B cell (primary cell): ENCODE results near the gene LAMP2. TPM values are rescaled to one million over a fixed set of nuclear protein-coding genes. Genes with fewer than 3 reads are reported as not detected.
"Not testable (repeated sequence)": the region's sequence is repeated elsewhere in the genome, so short reads cannot be mapped to it uniquely, and the experiment has no call there.

Experiments
- ATAC-seq: fragments of 200-7000 bp; cut with Tn5 transposase; one replicate; pipeline ENCODE4 v1.10.0; 2021; ENCODE audit warnings: low read depth, mild to moderate bottlenecking, moderate number of reproducible peaks, moderate library complexity
- CTCF ChIA-PET: fragments of 350-600 bp; sonication (Branson Sonifier 250); formaldehyde crosslinking; loops from one replicate; lab custom pipeline; 2021; ENCODE audit warnings: antibody characterized with exemption, inconsistent platforms; lab: Charles Lee
- POLR2A ChIA-PET: fragments of 350-600 bp; sonication (Branson Sonifier 250); formaldehyde crosslinking; loops from one replicate; lab custom pipeline; 2021; ENCODE audit warnings: antibody characterized with exemption; lab: Charles Lee
- DNase-seq: peaks from one replicate; pipeline ENCODE4 v3.0.0; 2013
- H2AFZ ChIP-seq: 2 replicates; pipeline ENCODE4 v1.6.1; 2012; ENCODE audit warnings: mild to moderate bottlenecking, low read depth, low read length; ENCODE audit not compliant: insufficient read depth, poor library complexity, severe bottlenecking
- H3K27ac ChIP-seq, 2 donors: 1 replicate in 1 of 2; 2 replicates in 1 of 2; pipeline ENCODE4 v1.5.1; 2012 to 2013; ENCODE audit warnings: low read length in 2 of 2, mild to moderate bottlenecking in 2 of 2, moderate library complexity in 1 of 2
- H3K27me3 ChIP-seq, 4 experiments: fragments of 200-600 bp in 1 of 4; sonication (generic) in 1 of 4; replicated peaks in 1 of 4; 1 replicate in 2 of 4; 2 replicates in 2 of 4; pipeline versions ENCODE4 v1.6.1 to v1.7.0; 2013 to 2016; ENCODE audit warnings: low read length in 3 of 4, mild to moderate bottlenecking in 2 of 4, mixed read lengths in 1 of 4, moderate library complexity in 1 of 4; ENCODE audit not compliant: insufficient read depth in 4 of 4, control insufficient read depth in 3 of 4; ENCODE audit errors: control extremely low read depth in 1 of 4
- H3K36me3 ChIP-seq, 2 experiments: replicated peaks in 1 of 2; 1 replicate in 1 of 2; 2 replicates in 1 of 2; pipeline versions ENCODE4 v1.6.1 to v1.7.1; 2013; ENCODE audit warnings: low read length in 1 of 2; ENCODE audit not compliant: insufficient read depth in 2 of 2, control insufficient read depth in 1 of 2; ENCODE audit errors: control extremely low read depth in 1 of 2, extremely low read depth in 1 of 2
- H3K4me1 ChIP-seq, 2 donors: fragments of 200-600 bp in 1 of 2; sonication (generic) in 1 of 2; 1 replicate in 1 of 2; 2 replicates in 1 of 2; pipeline versions ENCODE4 v1.5.1 to v1.6.1; 2013 to 2017; ENCODE audit warnings: low read length in 2 of 2; ENCODE audit not compliant: control insufficient read depth in 2 of 2, insufficient read depth in 2 of 2
- H3K4me2 ChIP-seq: replicated peaks from 2 replicates; pipeline ENCODE3; 2012; ENCODE audit warnings: mild to moderate bottlenecking, low read depth, low read length; ENCODE audit not compliant: poor library complexity, severe bottlenecking
- H3K4me3 ChIP-seq, 5 experiments: fragments of 200-600 bp in 1 of 5; sonication (generic) in 1 of 5; 1 replicate in 3 of 5; 2 replicates in 2 of 5; pipeline versions ENCODE4 v1.5.1 to v1.7.0; 2011 to 2016; ENCODE audit warnings: low read length in 4 of 5, mild to moderate bottlenecking in 4 of 5, low read depth in 2 of 5, control low read depth in 1 of 5, moderate library complexity in 1 of 5; ENCODE audit not compliant: insufficient read depth in 1 of 5; ENCODE audit errors: control extremely low read depth in 1 of 5, extremely low read depth in 1 of 5
- H3K79me2 ChIP-seq: fragments of 200-600 bp; sonication (generic); one replicate; pipeline ENCODE4 v1.6.0; 2016; ENCODE audit warnings: low read length; ENCODE audit not compliant: control insufficient read depth, insufficient read depth
- H3K9ac ChIP-seq: fragments of 200-600 bp; sonication (generic); 2 replicates; pipeline ENCODE4 v1.6.1; 2017; ENCODE audit warnings: mild to moderate bottlenecking, low read length, moderate library complexity
- H3K9me3 ChIP-seq, 3 donors: one replicate each; pipeline versions ENCODE4 v1.6.1 to v1.7.1; 2013; ENCODE audit warnings: low read length in 2 of 3; ENCODE audit not compliant: control insufficient read depth in 2 of 3, insufficient read depth in 1 of 3; ENCODE audit errors: control extremely low read depth in 1 of 3
- H4K20me1 ChIP-seq: 2 replicates; pipeline ENCODE4 v1.6.0; 2012; ENCODE audit warnings: mild to moderate bottlenecking, low read length; ENCODE audit not compliant: insufficient read depth, control insufficient read depth, poor library complexity, severe bottlenecking
- H3K27ac Mint-ChIP-seq: one replicate; pipeline ENCODE4 v1.8.0; 2021; ENCODE audit warnings: mixed read lengths
- H3K27me3 Mint-ChIP-seq: one replicate; pipeline ENCODE4 v1.8.0; 2021; ENCODE audit warnings: mixed read lengths
- H3K4me1 Mint-ChIP-seq: one replicate; pipeline ENCODE4 v1.8.0; 2021; ENCODE audit warnings: mixed read lengths
- H3K4me3 Mint-ChIP-seq: one replicate; pipeline ENCODE4 v1.8.0; 2021; ENCODE audit warnings: mixed read lengths
- H3K9me3 Mint-ChIP-seq: one replicate; pipeline ENCODE4 v1.8.0; 2022; ENCODE audit warnings: mixed read lengths; ENCODE audit not compliant: insufficient read depth
- EZH2 ChIP-seq: IDR thresholded peaks from 2 replicates; pipeline ENCODE4 v1.6.1; 2012; ENCODE audit warnings: borderline replicate concordance, low read depth, mild to moderate bottlenecking, moderate library complexity, low read length; ENCODE audit not compliant: insufficient read depth, poor library complexity, severe bottlenecking
- WGBS: methylation state at CpG from one replicate; pipeline ENCODE4 v1.1.5; 2013; ENCODE audit warnings: missing lambda C conversion rate; ENCODE audit not compliant: insufficient coverage; 5-methylcytosine and 5-hydroxymethylcytosine counted together
- intact Hi-C: fragments of 100-400 bp; cut with micrococcal nuclease; formaldehyde crosslinking; loops from one replicate; pipeline ENCODE4 v1.10.0; 2022
- polyA plus RNA-seq: library from polyadenylated mRNA; depleted of rRNA; stranded (reverse); fragments of >200 nt; gene quantifications from 2 replicates; pipeline ENCODE4 v1.2.3, GENCODE V29; 2012
- total RNA-seq, 2 donors: library from RNA; stranded (reverse); fragments of 120-200 nt in 1 of 2; gene quantifications; 1 replicate in 1 of 2; 2 replicates in 1 of 2; pipeline versions ENCODE4 v1.2.3 to v1.2.4, GENCODE V29; 2013 to 2022
- TF ChIP-seq, protein P1 (sequence below): fragments of 200-600 bp; IDR thresholded peaks from one replicate; pipeline ENCODE4 v1.8.0; 2022; ENCODE audit warnings: antibody characterized with exemption, mild to moderate bottlenecking

The LAMP2 gene
- total and polyA plus RNA-seq, 2 donors (not counting 1 experiment from before 2014, with no cell fraction given): 11.2 to 37.1 TPM

DNA sequence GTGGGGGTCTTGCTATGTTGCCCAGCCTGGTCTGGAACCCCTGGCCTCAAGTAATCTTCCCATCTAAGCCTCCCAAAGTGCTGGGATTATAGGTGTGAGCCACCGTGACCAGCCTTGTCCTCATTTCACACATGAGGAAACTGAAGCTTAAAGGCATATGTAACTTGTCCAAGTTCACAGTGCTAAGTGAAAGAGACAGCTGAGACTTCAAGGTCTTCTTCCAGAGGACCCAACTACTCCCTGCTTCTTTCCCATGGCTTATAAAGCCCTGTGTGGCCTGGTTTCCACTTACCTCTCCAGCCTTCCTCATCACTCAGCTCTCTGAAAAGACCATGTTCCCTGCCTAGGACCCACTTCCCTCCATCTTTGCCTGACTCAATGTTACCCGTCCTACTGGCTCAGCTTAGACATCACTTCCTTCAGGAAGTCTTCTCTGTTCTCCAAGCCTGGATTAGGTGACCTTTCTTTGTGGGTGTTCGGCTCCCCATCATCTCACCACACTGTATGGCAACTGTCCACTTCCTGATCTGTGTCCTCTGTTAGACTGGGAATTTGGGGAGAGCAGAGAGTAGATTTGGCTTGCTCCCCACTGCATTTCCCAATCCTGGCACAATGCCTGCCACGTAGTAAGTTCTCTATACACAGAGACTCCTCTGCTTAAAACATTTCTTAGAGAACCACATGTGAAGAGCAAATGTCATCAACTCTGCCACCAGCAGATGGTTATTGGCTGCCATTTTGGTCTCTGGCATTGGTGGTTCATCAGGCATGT, 30.4 kb upstream of the LAMP2 start:
- no CpG with 5 or more reads among the region's 4 CpGs for WGBS
- ATAC-seq: no peak
- no peaks in the 10 kb centered on the region for H3K27me3 Mint-ChIP-seq
- no peaks in the 10 kb centered on the region for H3K9me3 Mint-ChIP-seq
- H4K20me1 ChIP-seq: no peaks in the 10 kb centered on the region
- DNase-seq: no peak
- H3K27ac Mint-ChIP-seq: no peak overlapping the region
- H3K4me2 ChIP-seq: no peak overlapping the region
- no peaks in the 10 kb centered on the region for H3K9me3 ChIP-seq
- ChIA-PET POLR2A (no interaction called here), CTCF (interaction anchor here (0.8 to 2.2 kb wide), 8 partner anchors 14 to 270 kb away, joined by 3 to 18 read pairs (median 3); no protein-coding TSS in a partner anchor)
- peak overlapping the region; percentile 33 for H2AFZ ChIP-seq
- no peaks in the 10 kb centered on the region for H3K36me3 ChIP-seq
- no peak overlapping the region for H3K4me3 Mint-ChIP-seq
- peaks cover 5% of the 10 kb centered on the region for H3K4me1 Mint-ChIP-seq
- H3K4me3 ChIP-seq: no peak overlapping the region
- H3K9ac ChIP-seq: no peak overlapping the region
- H3K79me2 ChIP-seq: no peaks in the 10 kb centered on the region
- H3K27ac ChIP-seq: no peak overlapping the region
- no peaks in the 10 kb centered on the region for H3K4me1 ChIP-seq
- no peaks in the 10 kb centered on the region for H3K27me3 ChIP-seq
- no peak for TF ChIP-seq EZH2
- TF ChIP-seq, protein P1, sequence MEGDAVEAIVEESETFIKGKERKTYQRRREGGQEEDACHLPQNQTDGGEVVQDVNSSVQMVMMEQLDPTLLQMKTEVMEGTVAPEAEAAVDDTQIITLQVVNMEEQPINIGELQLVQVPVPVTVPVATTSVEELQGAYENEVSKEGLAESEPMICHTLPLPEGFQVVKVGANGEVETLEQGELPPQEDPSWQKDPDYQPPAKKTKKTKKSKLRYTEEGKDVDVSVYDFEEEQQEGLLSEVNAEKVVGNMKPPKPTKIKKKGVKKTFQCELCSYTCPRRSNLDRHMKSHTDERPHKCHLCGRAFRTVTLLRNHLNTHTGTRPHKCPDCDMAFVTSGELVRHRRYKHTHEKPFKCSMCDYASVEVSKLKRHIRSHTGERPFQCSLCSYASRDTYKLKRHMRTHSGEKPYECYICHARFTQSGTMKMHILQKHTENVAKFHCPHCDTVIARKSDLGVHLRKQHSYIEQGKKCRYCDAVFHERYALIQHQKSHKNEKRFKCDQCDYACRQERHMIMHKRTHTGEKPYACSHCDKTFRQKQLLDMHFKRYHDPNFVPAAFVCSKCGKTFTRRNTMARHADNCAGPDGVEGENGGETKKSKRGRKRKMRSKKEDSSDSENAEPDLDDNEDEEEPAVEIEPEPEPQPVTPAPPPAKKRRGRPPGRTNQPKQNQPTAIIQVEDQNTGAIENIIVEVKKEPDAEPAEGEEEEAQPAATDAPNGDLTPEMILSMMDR: no peak
- intact Hi-C loops: loop anchor here (5.0 to 10.0 kb wide), 2 partner anchors 63 to 135 kb away; partner anchors contain the start of genes C1GALT1C1 and CUL4B

DNA sequence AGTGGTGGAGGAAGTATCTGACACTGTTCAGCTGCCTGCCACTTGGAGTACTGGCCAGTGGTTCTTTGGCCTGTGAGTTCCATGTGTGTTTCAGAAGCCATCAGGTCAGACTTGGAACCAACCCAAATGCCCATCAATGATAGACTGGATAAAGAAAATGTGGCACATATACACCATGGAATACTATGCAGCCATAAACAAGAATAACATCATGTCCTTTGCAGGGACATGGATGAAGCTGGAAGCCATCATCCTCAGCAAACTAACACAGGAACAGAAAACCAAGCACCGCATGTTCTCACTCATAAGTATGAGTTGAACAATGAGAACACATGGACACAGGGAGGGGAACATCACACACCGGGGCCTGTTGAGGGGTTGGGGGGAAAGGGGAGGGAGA, 21.0 kb upstream of the LAMP2 start:
- H4K20me1 ChIP-seq, H3K4me3 ChIP-seq, CTCF ChIA-PET, H3K36me3 ChIP-seq, H3K9ac ChIP-seq, H3K9me3 ChIP-seq, H3K27ac ChIP-seq, H3K27me3 ChIP-seq, H3K4me1 ChIP-seq, ATAC-seq, H3K79me2 ChIP-seq, H2AFZ ChIP-seq, H3K4me2 ChIP-seq, H3K9me3 Mint-ChIP-seq, POLR2A ChIA-PET, H3K27ac Mint-ChIP-seq, H3K27me3 Mint-ChIP-seq, DNase-seq, H3K4me3 Mint-ChIP-seq: not testable (repeated sequence)
- no CpG with 5 or more reads among the region's 2 CpGs for WGBS
- intact Hi-C loops: loop anchor here (10.0 kb wide), 1 partner anchor 145 kb away; the partner anchor contains the start of gene C1GALT1C1
- peaks cover 13% of the 10 kb centered on the region for H3K4me1 Mint-ChIP-seq
